Stimulated activated naive CD4-positive, alpha-beta T cell (primary cell): ENCODE results near the gene FEZF2.

Experiments
- DNase-seq, 6 experiments: peaks; one replicate each; lab custom pipeline; 2025; lab: John Stamatoyannopoulos, UW

FEZF2 gene

GRCh38 chr3:62373215-62373614 is at the start of gene FEZF2:
FEZF2 (minus strand) TSS chr3:62373550; CDS start chr3:62372868, 682 bp downstream.
- no peak for DNase-seq

- DNase-seq = no peak
Observed at GRCh38 chr3:62421207-62421606, 47.9 kb upstream of the FEZF2 start.

GRCh38 chr3:62416144-62416543 is 42.8 kb upstream of the FEZF2 start:
- DNase-seq = no peak

GRCh38 chr3:62415312-62415801 is 42.0 kb upstream of the FEZF2 start:
- DNase-seq = no peak

GRCh38 chr3:62414786-62415185 is 41.4 kb upstream of the FEZF2 start:
- no peak for DNase-seq

- no peak for DNase-seq
Observed at GRCh38 chr3:62413687-62414086, 40.3 kb upstream of the FEZF2 start.

- no peak for DNase-seq
Observed at GRCh38 chr3:62406945-62407344, 33.6 kb upstream of the FEZF2 start.

GRCh38 chr3:62405566-62405965 is 32.2 kb upstream of the FEZF2 start:
- no peak for DNase-seq

GRCh38 chr3:62405135-62405534 is 31.8 kb upstream of the FEZF2 start:
- no peak for DNase-seq

- DNase-seq = no peak
Observed at GRCh38 chr3:62404321-62404720, 31.0 kb upstream of the FEZF2 start.

- no peak for DNase-seq
Observed at GRCh38 chr3:62403765-62404164, 30.4 kb upstream of the FEZF2 start.

GRCh38 chr3:62392626-62393292 is 19.4 kb upstream of the FEZF2 start:
- no peak for DNase-seq

- DNase-seq = no peak
Observed at GRCh38 chr3:62387251-62387650, 13.9 kb upstream of the FEZF2 start.

- DNase-seq = no peak
Observed at GRCh38 chr3:62379321-62379798, 6.0 kb upstream of the FEZF2 start.

GRCh38 chr3:62378921-62379320 is 5.6 kb upstream of the FEZF2 start:
- DNase-seq = no peak

GRCh38 chr3:62378311-62378789 is 5.0 kb upstream of the FEZF2 start:
- no peak for DNase-seq

GRCh38 chr3:62376906-62377877 is 3.8 kb upstream of the FEZF2 start:
- no peak for DNase-seq

GRCh38 chr3:62376454-62376720 is 3.0 kb upstream of the FEZF2 start:
- no peak for DNase-seq

GRCh38 chr3:62375655-62376453 is 2.5 kb upstream of the FEZF2 start:
- DNase-seq = no peak

GRCh38 chr3:62374341-62375218 is 1.2 kb upstream of the FEZF2 start:
- DNase-seq = no peak

GRCh38 chr3:62373714-62374333 is 474 bp upstream of the FEZF2 start:
- no peak for DNase-seq
